22Rv1 (cell line): ENCODE results near the gene CUX1.

Experiments used
- CTCF ChIP-seq: fragments of 450-650 bp; IDR thresholded peaks from 2 replicates; pipeline ENCODE4 v1.5.1; 2017; ENCODE audit warnings: mild to moderate bottlenecking
- ZFX ChIP-seq: fragments of 450-650 bp; IDR thresholded peaks from 2 replicates; pipeline ENCODE4 v1.6.1; 2017; ENCODE audit warnings: antibody characterized with exemption, borderline replicate concordance

GRCh38 chr7:101910991-101911799, 93.8 kb downstream of the CUX1 start:
- TF ChIP-seq CTCF = no peak
- no peak for TF ChIP-seq ZFX
